HG02943 (cell line): ENCODE results near the gene DENND11.

Source experiments
- ATAC-seq: cut with Tn5 transposase; IDR thresholded peaks from one replicate; pipeline ENCODE4 v1.9.1; 2021; ENCODE audit warnings: mild to moderate bottlenecking, low read depth, moderate library complexity; ENCODE audit not compliant: unreplicated experiment

Gene DENND11

GRCh38 chr7:141702047-141702567, at the start of gene DENND11:
TSS of gene DENND11 (minus strand) at chr7:141702166. CDS start at chr7:141702153, 13 bp downstream.
- ATAC-seq = peak; percentile 60

GRCh38 chr7:141748396-141748795, 46.4 kb upstream of the DENND11 start:
- no peak for ATAC-seq

GRCh38 chr7:141744131-141744530, 42.2 kb upstream of the DENND11 start:
- no peak for ATAC-seq

- ATAC-seq = no peak
Measured at GRCh38 chr7:141742229-141742628, 40.3 kb upstream of the DENND11 start.

GRCh38 chr7:141739250-141739649, 37.3 kb upstream of the DENND11 start:
- ATAC-seq = no peak

- peak; percentile 45 for ATAC-seq
Measured at GRCh38 chr7:141738592-141739013, 36.6 kb upstream of the DENND11 start.

- ATAC-seq = peak; percentile 86
Measured at GRCh38 chr7:141737836-141738591, 36.0 kb upstream of the DENND11 start, which contains the start of gene SSBP1. TSS of gene SSBP1 (plus strand) at chr7:141738358. CDS start at chr7:141739167, 809 bp downstream.

- no peak for ATAC-seq
Measured at GRCh38 chr7:141737118-141737835, 35.3 kb upstream of the DENND11 start.

GRCh38 chr7:141731476-141732149, 29.6 kb upstream of the DENND11 start:
- no peak for ATAC-seq

- ATAC-seq = no peak
Measured at GRCh38 chr7:141729020-141729419, 27.1 kb upstream of the DENND11 start.

- ATAC-seq = no peak
Measured at GRCh38 chr7:141722529-141722928, 20.6 kb upstream of the DENND11 start.

- no peak for ATAC-seq
Measured at GRCh38 chr7:141717450-141717849, 15.5 kb upstream of the DENND11 start.

GRCh38 chr7:141715794-141716689, 14.1 kb upstream of the DENND11 start:
- no peak for ATAC-seq

GRCh38 chr7:141715018-141715417, 13.1 kb upstream of the DENND11 start:
- no peak for ATAC-seq

- ATAC-seq = no peak
Measured at GRCh38 chr7:141714571-141714970, 12.6 kb upstream of the DENND11 start.

- ATAC-seq = no peak
Measured at GRCh38 chr7:141713890-141714289, 11.9 kb upstream of the DENND11 start.

- no peak for ATAC-seq
Measured at GRCh38 chr7:141712603-141713255, 10.8 kb upstream of the DENND11 start.

- no peak for ATAC-seq
Measured at GRCh38 chr7:141710301-141710700, 8.3 kb upstream of the DENND11 start.

GRCh38 chr7:141709749-141710148, 7.8 kb upstream of the DENND11 start:
- ATAC-seq = no peak
